PFSK-1 (cell line): ENCODE data around the gene MIP.

Source experiments
- FOXP2 ChIP-seq: optimal IDR thresholded peaks from 2 replicates; pipeline ENCODE3; 2011; ENCODE audit warnings: borderline replicate concordance, control low read depth, inconsistent platforms; ENCODE audit not compliant: insufficient read depth; ENCODE audit errors: extremely low read length, extremely low read depth
- POLR2AphosphoS5 ChIP-seq: IDR thresholded peaks from 2 replicates; pipeline ENCODE4 v1.6.1; 2012; ENCODE audit warnings: low read depth, mild to moderate bottlenecking, control low read depth, low read length, moderate library complexity
- SIN3A ChIP-seq: IDR thresholded peaks from 2 replicates; pipeline ENCODE4 v1.6.1; 2012; ENCODE audit warnings: mild to moderate bottlenecking, low read length, moderate library complexity, borderline replicate concordance; ENCODE audit not compliant: insufficient read depth
- TAF1 ChIP-seq: IDR thresholded peaks from 2 replicates; pipeline ENCODE4 v1.6.1; 2012; ENCODE audit warnings: low read length, control low read depth, borderline replicate concordance; ENCODE audit not compliant: insufficient read depth
- TF ChIP-seq, protein P1 (sequence below), 2 experiments: IDR thresholded peaks; 2 replicates each; pipeline versions ENCODE4 v1.6.1 to v1.8.0; 2011 to 2012; ENCODE audit warnings: low read depth in 2 of 2, low read length in 2 of 2, control low read depth in 1 of 2, inconsistent platforms in 1 of 2, mild to moderate bottlenecking in 1 of 2, moderate library complexity in 1 of 2; ENCODE audit not compliant: insufficient read depth in 1 of 2

MIP gene

DNA sequence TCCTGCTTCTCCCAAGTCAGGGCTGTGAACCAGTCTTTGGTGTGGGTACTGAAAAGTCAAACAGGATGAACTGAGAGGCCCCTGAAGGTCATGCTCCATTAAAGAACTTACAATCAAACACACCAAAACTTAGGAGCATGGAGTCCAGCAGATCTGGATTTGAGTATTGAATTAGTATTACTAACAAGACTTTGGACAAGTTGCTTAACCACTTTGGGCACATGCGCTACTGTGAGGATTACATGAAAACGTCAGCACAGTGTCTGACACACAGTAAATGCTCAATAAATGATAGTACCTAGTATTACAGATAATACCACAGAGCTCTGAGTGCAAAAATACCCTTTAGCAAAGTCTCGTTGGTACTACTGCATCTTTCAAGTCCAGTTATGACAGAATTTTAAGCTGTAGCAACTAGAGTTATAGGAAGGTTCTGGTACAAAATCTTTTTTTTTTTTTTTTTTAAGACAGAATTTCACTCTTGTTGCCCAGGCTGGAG, 28.5 kb downstream of the MIP start:
- TF ChIP-seq POLR2AphosphoS5 (no peak), FOXP2 (no peak), SIN3A (no peak), TAF1 (no peak)
- TF ChIP-seq, protein P1, sequence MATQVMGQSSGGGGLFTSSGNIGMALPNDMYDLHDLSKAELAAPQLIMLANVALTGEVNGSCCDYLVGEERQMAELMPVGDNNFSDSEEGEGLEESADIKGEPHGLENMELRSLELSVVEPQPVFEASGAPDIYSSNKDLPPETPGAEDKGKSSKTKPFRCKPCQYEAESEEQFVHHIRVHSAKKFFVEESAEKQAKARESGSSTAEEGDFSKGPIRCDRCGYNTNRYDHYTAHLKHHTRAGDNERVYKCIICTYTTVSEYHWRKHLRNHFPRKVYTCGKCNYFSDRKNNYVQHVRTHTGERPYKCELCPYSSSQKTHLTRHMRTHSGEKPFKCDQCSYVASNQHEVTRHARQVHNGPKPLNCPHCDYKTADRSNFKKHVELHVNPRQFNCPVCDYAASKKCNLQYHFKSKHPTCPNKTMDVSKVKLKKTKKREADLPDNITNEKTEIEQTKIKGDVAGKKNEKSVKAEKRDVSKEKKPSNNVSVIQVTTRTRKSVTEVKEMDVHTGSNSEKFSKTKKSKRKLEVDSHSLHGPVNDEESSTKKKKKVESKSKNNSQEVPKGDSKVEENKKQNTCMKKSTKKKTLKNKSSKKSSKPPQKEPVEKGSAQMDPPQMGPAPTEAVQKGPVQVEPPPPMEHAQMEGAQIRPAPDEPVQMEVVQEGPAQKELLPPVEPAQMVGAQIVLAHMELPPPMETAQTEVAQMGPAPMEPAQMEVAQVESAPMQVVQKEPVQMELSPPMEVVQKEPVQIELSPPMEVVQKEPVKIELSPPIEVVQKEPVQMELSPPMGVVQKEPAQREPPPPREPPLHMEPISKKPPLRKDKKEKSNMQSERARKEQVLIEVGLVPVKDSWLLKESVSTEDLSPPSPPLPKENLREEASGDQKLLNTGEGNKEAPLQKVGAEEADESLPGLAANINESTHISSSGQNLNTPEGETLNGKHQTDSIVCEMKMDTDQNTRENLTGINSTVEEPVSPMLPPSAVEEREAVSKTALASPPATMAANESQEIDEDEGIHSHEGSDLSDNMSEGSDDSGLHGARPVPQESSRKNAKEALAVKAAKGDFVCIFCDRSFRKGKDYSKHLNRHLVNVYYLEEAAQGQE (IDR thresholded peaks at IDR 0.05; ENCODE audit: insufficient read depth in 1 of 2, low read depth in 2 of 2, low read length in 2 of 2), result no peak

DNA sequence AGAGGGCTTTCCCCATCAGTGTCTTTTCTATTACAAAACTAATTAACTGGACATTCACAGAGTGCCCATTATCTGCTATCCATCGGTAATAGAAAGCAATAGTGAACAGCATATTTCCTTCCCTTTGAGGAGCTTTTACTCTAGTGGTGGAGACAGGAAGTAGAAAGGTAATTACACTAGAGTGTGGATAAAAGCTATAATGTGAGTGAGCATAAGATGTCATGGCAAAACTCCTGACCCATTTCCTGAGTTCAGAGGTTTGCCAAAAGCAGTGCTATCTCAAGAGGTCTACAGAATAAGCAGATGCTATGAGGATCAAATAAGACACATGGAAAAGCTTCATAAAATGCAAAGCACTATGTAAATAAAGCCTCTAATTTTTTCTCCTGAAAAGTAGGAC, 29.3 kb downstream of the MIP start:
- TF ChIP-seq SIN3A, result no peak
- TF ChIP-seq FOXP2, result no peak
- TF ChIP-seq POLR2AphosphoS5, result no peak
- TF ChIP-seq TAF1, result no peak
- TF ChIP-seq, protein P1 (IDR thresholded peaks at IDR 0.05; ENCODE audit: insufficient read depth in 1 of 2, low read depth in 2 of 2, low read length in 2 of 2), result no peak

DNA sequence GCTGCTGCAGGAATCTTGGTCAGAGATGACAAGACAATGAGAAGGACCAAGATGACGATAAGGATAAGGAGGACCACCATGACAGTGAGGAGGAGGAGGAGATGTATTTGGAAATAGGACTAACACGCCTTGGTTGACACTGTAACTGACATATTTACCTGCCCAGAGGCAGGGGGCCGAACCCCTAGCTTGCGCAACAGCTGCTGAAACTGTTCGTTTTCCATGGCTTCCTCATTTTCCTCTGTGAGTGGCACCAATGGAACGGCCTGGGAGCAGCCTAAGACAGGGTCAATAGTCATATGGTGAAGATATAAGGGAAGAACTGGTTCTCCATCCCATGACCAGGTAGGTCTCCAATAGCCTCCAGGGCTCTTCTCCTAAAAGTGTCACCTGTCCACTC, 34.0 kb downstream of the MIP start:
- no peak for TF ChIP-seq SIN3A
- TF ChIP-seq FOXP2, result no peak
- TF ChIP-seq, protein P1 (IDR thresholded peaks at IDR 0.05; ENCODE audit: insufficient read depth in 1 of 2, low read depth in 2 of 2, low read length in 2 of 2), result no peak
- TF ChIP-seq TAF1, result no peak
- TF ChIP-seq POLR2AphosphoS5, result no peak

DNA sequence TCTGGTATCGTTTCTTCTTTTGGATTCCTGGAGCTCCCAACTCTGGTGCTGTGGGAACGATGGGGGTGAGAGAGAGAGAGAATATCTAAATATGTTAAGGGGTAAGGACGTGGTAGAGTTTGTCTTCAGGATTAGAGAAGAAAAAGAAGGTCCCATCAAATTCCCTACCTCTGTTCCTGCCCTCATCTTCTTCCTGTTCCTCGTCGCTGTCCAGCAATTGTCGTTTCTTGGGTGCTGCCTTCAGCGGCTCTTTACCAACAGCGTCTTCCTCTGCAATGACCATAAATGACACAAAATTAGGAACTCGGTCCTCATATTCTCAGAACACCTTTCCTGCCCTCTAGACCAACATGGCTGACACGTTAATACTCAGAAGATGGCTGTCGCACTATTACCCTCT, 36.7 kb downstream of the MIP start:
- TF ChIP-seq, protein P1 (IDR thresholded peaks at IDR 0.05; ENCODE audit: insufficient read depth in 1 of 2, low read depth in 2 of 2, low read length in 2 of 2), result peak in 1 of 2 experiments; percentile 64; a peak in 1 of 4 replicates
- TF ChIP-seq TAF1, result no peak

DNA sequence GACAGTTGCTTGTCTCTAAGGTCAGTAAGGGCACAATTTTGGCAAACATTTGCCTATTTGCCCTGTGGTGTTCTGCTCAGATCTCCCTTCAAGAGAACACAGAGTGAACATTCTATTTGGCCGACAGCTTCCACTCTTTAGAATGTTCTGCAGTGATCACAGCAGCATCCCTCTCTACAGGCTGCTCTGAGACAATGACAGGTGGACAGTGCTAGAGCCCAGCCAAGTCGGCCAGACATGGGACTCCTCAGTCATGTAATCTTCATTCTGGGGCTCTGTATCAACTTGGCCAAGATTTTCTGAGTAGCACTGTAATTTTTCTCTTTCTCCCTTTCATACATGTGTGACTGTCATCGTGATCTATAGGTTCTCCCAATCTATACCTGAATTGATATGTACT, 40.1 kb downstream of the MIP start:
- TF ChIP-seq, protein P1 (IDR thresholded peaks at IDR 0.05; ENCODE audit: insufficient read depth in 1 of 2, low read depth in 2 of 2, low read length in 2 of 2), result no peak
- TF ChIP-seq TAF1 (no peak), POLR2AphosphoS5 (no peak), FOXP2 (no peak), SIN3A (no peak)
